HG03159 (cell line): Measurements from ENCODE around the gene PDCD6IP.

Experiments
- ATAC-seq: cut with Tn5 transposase; IDR thresholded peaks from one replicate; pipeline ENCODE4 v1.9.1; 2021; ENCODE audit warnings: mild to moderate bottlenecking, moderate library complexity; ENCODE audit not compliant: unreplicated experiment

PDCD6IP gene

DNA sequence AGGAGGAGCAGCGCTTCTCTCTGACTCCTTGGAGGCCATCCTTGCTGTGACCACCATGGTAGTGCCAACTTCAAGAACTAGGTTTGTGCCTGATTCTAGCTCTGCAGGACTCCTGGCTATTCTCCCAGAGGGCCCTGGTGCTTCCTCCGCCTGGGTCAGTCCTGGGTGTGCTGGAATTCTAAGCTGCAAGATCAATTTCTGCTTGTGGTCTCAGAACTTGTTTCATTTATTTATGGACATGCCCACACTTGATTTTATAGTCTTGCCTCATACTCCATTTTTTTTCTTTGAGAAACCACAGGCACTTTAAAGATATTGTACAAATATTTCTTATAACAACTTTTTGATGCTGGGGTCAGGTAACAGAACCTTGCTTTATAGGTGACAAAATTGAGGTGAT is 87.6 kb downstream of the PDCD6IP start:
- ATAC-seq: no peak

GRCh38 chr3:33887478-33887877 is 89.0 kb downstream of the PDCD6IP start:
- no peak for ATAC-seq

DNA sequence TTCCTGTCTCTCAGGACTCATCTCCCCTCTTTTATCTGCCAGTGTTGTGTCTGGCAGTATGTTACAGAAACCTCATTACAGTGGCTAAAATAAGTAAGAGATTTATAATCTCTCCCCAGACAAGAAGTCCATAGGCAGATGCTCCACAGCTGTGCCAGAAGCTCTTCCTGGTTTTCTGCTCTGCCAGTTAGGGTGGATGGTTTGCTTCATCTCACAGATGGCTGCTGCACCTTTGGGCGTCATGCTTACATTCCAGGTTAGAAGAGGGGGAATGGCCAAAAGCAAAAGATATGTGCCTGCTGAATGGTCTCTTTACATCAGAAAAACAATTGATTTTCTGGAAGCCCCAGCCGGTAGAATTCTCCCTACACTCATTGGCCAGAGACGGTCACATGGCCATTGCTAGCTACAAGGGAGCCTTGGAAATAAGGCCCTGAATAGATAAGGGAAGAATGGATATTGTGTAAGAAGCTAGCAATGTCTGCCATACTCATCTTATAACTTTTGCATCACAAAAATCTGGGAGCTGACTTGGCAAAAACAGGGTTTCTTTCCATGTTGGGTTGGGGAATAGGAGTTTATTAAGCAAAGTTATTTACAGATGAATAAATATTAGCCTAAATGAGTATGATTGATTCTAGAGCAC is 91.1 kb downstream of the PDCD6IP start:
- ATAC-seq: no peak

- ATAC-seq: no peak
Observed at GRCh38 chr3:33892655-33893054, 94.2 kb downstream of the PDCD6IP start.

DNA sequence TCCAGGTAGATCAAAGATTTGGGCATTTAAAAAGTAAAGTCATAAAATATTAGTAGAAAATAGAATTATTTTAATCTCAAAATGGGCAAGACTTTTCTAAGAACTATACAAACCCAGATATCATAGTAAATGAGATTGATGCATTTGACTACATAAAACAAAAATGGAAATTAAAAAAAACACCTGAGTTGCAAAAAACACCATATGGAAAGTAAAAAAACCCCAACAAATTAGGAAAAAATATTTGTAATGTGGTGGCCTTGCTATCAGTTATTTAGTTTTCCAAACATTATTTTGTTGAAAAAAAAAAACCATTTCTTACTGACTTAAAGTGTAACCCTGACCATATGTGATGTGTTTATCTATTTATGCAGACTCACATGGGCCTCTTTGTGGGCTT is 97.2 kb downstream of the PDCD6IP start:
- no peak for ATAC-seq

DNA sequence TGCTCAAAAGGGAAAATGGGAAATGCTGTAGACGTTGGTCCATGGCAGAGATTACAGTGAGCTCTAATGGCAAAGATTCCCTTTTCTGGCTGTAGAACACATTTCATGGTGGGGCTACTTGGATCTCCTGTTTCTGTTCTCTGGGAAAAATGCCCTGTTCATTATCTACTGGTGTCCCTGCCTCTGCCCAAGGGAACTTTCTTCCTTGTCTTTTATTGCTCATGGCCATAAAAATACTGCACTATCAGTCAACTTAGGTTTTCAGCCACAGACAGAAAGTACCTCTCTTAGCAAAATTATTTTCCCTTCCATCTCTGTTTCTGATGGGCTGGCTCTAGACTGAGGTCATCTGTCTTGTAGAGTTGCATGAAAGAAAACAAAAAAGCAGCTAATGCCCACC is 98.9 kb downstream of the PDCD6IP start:
- ATAC-seq: no peak

DNA sequence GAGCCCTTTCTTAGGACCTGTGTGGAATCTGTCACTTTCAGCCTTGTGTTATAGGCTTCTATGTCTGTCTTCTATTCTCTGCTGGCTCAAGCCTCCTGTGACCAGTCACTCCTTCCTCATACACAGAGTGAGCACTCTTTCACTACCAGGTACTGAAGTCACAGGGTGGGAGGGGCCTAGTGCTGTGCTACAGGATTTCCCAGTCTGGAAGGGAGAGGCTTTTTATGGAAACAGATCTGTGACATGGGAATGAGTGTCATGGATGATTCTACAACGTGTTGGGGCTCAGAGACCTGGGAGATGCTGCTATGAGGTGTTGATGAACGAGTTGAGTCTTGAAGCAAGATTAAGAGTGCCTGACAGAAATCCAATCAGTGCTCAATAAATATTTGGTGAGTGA is 100.5 kb downstream of the PDCD6IP start:
- ATAC-seq: no peak

GRCh38 chr3:33900440-33900808 is 102.0 kb downstream of the PDCD6IP start:
- no peak for ATAC-seq

DNA sequence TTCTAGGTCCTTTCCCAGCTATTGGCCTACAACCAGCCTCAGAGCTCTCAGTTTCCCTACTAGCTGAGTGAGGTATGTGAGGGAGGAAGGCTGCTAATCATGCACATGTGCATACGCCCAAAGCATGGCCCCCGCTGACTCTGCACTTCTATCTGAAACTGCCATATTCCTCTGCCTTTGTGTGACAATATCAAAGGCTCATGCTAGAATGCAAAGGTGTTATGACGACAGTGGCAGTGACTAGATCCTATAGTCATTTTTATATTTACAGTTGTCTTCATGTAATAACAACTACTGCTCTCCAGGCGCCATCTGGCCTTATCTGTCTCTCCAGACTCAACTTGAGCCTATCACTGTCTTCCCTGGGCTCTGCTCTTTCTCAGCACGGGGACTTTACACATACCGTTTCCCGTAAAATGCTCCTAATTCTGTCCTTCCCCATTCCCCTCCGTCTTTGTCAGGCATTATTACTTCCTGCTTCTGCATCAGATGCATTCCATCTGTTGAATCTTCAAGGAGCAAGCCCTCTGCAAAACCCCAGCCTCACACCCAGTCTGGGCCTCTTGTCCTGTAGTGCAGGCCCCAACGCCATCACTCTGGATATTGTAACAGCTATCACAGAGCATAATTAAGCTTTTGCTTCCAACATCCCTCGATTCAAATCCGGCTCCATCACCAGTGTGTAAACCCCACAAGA is 102.5 kb downstream of the PDCD6IP start:
- ATAC-seq: no peak

- ATAC-seq: no peak
Observed at GRCh38 chr3:33901862-33902563, 103.6 kb downstream of the PDCD6IP start.

- no peak for ATAC-seq
Observed at GRCh38 chr3:33904730-33905129, 106.3 kb downstream of the PDCD6IP start.

DNA sequence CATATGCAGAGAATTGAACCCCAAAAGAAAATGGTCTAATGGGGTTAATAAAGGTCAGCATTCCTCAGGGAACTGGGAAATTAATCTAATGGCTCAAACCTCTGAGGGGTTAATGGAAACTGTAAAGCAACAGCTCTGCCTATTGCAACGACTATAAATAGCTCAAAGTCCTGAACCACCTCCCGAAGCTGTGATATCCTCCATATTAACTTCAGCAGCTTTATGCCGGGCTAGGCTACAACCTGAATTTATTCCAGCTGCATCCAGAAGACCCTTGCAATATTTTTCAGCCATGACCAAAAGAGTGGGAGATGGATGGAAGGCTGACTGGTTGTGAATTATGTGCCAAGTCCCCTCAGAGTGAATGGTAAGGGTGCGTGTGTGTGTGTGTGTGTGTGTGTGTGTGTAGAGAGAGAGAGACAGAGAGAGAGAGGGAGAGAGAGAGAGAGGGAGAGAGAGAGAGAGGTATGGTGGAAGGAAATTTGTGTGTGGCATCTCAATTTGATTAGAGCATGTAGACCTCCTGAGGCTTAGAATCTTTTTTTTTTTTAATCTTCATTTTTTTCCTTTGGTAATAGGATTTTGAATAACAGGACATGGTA is 109.9 kb downstream of the PDCD6IP start:
- ATAC-seq: no peak

- no peak for ATAC-seq
Observed at GRCh38 chr3:33909547-33909946, 111.1 kb downstream of the PDCD6IP start.

- ATAC-seq: no peak
Observed at GRCh38 chr3:33910031-33910430, 111.6 kb downstream of the PDCD6IP start.

DNA sequence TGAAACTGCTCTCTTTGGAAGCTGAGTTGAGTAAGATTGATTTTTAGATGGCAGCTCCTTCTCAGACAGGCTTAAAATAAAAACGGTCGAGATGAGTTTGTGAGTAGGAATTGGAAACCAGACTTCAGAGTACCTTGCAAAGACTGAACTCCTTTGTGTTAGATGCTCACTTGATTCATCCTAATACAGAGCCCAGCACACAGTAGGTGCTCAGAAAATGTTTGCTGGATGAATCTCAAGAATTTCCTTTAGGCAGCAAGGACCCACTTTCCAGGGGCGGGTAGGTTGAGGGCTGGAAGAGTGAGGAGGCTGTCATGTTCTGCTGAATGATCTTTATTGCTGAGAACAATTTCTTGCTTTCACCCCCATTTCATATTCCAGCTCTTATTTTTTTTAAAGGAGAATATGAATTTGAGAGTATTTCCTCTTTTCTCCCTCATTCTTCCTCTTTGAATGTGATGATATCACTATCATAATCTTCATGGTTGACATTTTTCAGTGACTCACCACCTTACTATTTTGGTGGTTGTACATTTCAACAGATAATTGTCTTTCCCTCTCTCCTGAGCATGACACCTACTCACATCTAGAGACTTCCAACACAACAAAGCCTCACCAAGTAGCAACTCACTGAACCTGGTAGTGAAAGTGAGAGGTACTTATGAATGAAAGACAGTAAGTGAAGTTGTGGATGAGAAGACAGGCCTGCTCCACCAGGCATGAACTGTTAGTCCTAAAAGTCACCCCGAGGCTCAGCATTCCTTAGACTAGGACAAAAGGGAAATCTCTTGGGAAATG is 113.3 kb downstream of the PDCD6IP start:
- no peak for ATAC-seq

DNA sequence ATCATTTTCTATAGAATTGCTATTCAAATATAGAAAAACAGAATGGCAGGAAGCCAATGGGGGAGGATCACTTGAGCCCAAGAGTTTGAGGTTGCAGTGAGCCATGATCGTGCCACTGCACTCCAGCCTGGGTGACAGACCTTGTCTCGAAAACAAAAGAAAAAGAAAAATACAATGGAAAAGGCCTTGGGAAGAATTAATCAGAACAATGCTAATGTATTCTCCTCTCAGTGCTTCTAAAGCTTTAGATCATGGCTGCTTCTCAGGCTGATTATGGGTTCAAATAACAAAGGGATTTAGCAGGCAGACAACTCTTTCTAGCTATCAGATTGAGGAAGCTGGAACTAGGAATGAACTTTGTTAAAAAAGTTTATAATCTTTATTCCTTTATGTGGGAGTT is 115.8 kb downstream of the PDCD6IP start:
- no peak for ATAC-seq

GRCh38 chr3:33914731-33915379 is 116.4 kb downstream of the PDCD6IP start:
- no peak for ATAC-seq

DNA sequence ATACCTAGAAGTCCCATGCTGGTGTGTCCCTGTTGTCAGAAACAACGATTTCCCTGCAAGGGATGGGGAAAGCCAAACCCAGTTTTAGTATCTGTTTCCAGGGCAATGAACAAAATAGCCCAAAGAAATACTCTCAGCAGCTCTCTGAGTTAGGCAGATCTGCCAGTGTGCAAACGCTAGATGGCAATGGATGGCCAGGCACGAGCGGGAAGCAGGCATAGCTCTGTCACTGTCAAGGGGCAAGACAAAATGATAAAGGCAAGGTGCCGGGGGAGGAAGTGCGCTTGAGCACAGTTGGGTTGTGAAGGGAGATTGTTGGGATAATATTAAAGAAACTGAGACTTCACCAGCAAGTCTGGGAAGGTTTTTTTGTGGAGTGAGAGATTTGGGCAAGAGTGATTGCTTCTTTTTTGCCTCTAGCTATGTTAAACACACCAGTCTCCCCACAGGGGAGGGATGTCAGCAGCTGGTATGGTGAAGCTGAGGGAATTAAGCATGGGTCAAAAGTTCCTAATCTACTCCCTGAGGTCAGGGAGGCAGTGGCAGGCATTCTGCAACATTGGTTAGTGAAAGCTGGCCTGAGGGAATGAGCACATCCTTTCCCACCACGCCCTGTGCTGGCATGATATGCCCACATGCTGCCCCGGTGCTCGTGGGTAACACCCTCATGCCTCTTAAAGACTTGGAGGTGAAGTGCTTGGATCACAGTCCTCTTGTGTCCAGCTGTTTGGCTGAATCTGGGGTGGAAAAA is 117.5 kb downstream of the PDCD6IP start:
- ATAC-seq: peak; percentile 82

DNA sequence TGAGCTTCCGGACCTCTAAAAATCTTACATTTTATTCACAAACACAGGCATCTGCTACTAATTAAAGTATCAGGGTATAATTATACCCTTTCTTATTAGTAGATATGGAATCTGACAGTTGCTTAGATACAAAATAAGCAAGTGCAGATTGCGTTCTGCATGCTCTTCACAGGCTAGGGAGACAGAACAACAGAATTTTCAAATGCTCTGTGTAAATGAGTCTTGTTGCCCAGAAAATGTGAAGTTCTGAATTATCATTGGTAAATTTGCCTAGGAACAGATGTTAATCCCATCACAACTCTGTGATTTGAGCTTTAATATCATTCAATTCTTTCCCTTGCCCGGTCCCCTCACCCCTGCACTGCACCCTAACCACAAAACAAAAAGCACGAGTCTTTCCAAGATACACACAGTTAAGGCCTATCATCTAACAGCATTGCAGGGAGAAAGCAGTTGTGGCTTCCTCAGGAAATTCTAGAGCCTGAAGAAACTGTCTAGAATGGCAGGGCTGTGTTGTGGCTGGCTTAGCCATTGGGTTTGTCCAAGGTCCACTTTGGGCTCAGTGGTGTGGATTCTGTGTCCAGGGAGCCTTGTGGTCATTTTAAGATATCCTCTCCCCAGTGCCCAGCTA is 119.8 kb downstream of the PDCD6IP start:
- ATAC-seq: no peak
